HCT116 (cell line): ENCODE results near the gene PRR29. TPM values are rescaled to one million over a fixed set of nuclear protein-coding genes. Genes with fewer than 3 reads are reported as not detected.

Experiments used
- ATAC-seq: fragments of 200-7000 bp; cut with Tn5 transposase; 2 replicates; pipeline ENCODE4 v1.9.1; 2020; ENCODE audit warnings: mild to moderate bottlenecking, moderate library complexity
- BruUV-seq: library from RNA; stranded (reverse); fragments of 400-500 nt; replicated peaks from 2 replicates; lab custom pipeline; 2021; lab: Mats Ljungman, UMichigan
- CTCF ChIA-PET: fragments of 300-600 bp; sonication (Branson Sonifier 250); formaldehyde crosslinking; loops from one replicate; lab custom pipeline; 2021; ENCODE audit warnings: antibody characterized with exemption; lab: Charles Lee
- POLR2A ChIA-PET: fragments of 300-600, 350-600 bp; sonication (Branson Sonifier 250); formaldehyde crosslinking; loops from one replicate; lab custom pipeline; 2021; ENCODE audit warnings: antibody characterized with exemption; lab: Charles Lee
- RAD21 ChIA-PET, 2 experiments: fragments of 300-600 bp; sonication (Branson Sonifier 250); formaldehyde crosslinking; loops; one replicate each; lab custom pipeline; 2023; ENCODE audit warnings: low total read pairs in 2 of 2; ENCODE audit not compliant: uncharacterized antibody in 2 of 2, unreplicated experiment in 2 of 2, low non-redundant PET in 1 of 2; lab: Charles Lee
- DNase-seq: peaks from one replicate; pipeline ENCODE4 v3.0.0-alpha.2; 2010; ENCODE audit warnings: low read depth, low spot score
- H2AFZ ChIP-seq: fragments of 200-600 bp; shearing (Covaris generic), sonication (generic); 2 replicates; pipeline ENCODE4 v1.6.1; 2017; ENCODE audit warnings: low read depth, mixed run types, mixed read lengths, antibody characterized with exemption, low read length; ENCODE audit not compliant: poor library complexity, severe bottlenecking
- H3K27ac ChIP-seq: 2 replicates; pipeline ENCODE4 v1.5.1; 2012; ENCODE audit warnings: low read depth, low read length
- H3K27me3 ChIP-seq: fragments of 200-600 bp; sonication (generic); 2 replicates; pipeline ENCODE4 v1.6.1; 2016; ENCODE audit warnings: mixed run types, low read length, mixed read lengths; ENCODE audit not compliant: insufficient read depth
- H3K36me3 ChIP-seq, 2 experiments: fragments of 200-500 bp in 1 of 2; fragments of 200-600 bp in 1 of 2; sonication (Bioruptor generic) in 1 of 2; sonication (generic) in 1 of 2; 2 replicates each; pipeline versions ENCODE4 v1.5.1 to v1.6.1; 2014 to 2016; ENCODE audit warnings: low read length in 2 of 2, inconsistent platforms in 1 of 2, mixed read lengths in 1 of 2, mixed run types in 1 of 2; ENCODE audit not compliant: insufficient read depth in 2 of 2, control insufficient read depth in 1 of 2
- H3K4me1 ChIP-seq, 2 experiments: fragments of 200-600 bp in 1 of 2; sonication (generic) in 1 of 2; 2 replicates each; pipeline versions ENCODE4 v1.5.1 to v1.6.1; 2012 to 2017; ENCODE audit warnings: low read length in 2 of 2, inconsistent platforms in 1 of 2, mild to moderate bottlenecking in 1 of 2, mixed read lengths in 1 of 2, mixed run types in 1 of 2, moderate library complexity in 1 of 2; ENCODE audit not compliant: insufficient read depth in 2 of 2, control insufficient read depth in 1 of 2
- H3K4me2 ChIP-seq: fragments of 200-600 bp; sonication (generic); 2 replicates; pipeline ENCODE4 v1.6.1; 2017; ENCODE audit warnings: mixed run types, low read length, mixed read lengths
- H3K4me3 ChIP-seq, 2 experiments: fragments of 200-600 bp in 1 of 2; sonication (generic) in 1 of 2; replicated peaks in 1 of 2; 2 replicates each; pipeline ENCODE4 v1.5.1; 2011 to 2016; ENCODE audit warnings: low read length in 2 of 2, control low read depth in 1 of 2, low read depth in 1 of 2, mild to moderate bottlenecking in 1 of 2, mixed read lengths in 1 of 2, mixed run types in 1 of 2
- H3K79me2 ChIP-seq: fragments of 200-600 bp; sonication (generic); 2 replicates; pipeline ENCODE4 v1.6.1; 2017; ENCODE audit warnings: mild to moderate bottlenecking, mixed run types, low read length, moderate library complexity, mixed read lengths; ENCODE audit not compliant: insufficient read depth
- H3K9ac ChIP-seq: fragments of 200-600 bp; sonication (generic); 2 replicates; pipeline ENCODE4 v1.6.1; 2016; ENCODE audit warnings: low read length, mixed read lengths
- H3K9me2 ChIP-seq: fragments of 200-600 bp; sonication (generic), shearing (Covaris generic); 2 replicates; pipeline ENCODE4 v1.6.1; 2017; ENCODE audit warnings: mixed run types, mild to moderate bottlenecking, moderate library complexity; ENCODE audit not compliant: insufficient read depth
- H3K9me3 ChIP-seq, 2 experiments: fragments of 200-500 bp in 1 of 2; fragments of 200-600 bp in 1 of 2; sonication (Bioruptor generic) in 1 of 2; sonication (generic) in 1 of 2; 2 replicates each; pipeline ENCODE4 v1.6.1; 2014 to 2017; ENCODE audit warnings: low read length in 2 of 2, mixed read lengths in 2 of 2, inconsistent platforms in 1 of 2, low read depth in 1 of 2, mild to moderate bottlenecking in 1 of 2, mixed run types in 1 of 2, moderate library complexity in 1 of 2; ENCODE audit not compliant: control insufficient read depth in 1 of 2, insufficient read depth in 1 of 2
- H4K20me1 ChIP-seq: fragments of 200-600 bp; sonication (generic), shearing (Covaris generic); 2 replicates; pipeline ENCODE4 v1.6.1; 2017; ENCODE audit warnings: mixed run types, mild to moderate bottlenecking, moderate library complexity; ENCODE audit not compliant: insufficient read depth
- ATF3 ChIP-seq: IDR thresholded peaks from 2 replicates; pipeline ENCODE4 v1.6.1; 2012
- CEBPB ChIP-seq: IDR thresholded peaks from 2 replicates; pipeline ENCODE4 v1.6.1; 2012; ENCODE audit warnings: low read depth
- EGR1 ChIP-seq: IDR thresholded peaks from 2 replicates; pipeline ENCODE4 v1.6.1; 2012; ENCODE audit warnings: low read depth
- FOSL1 ChIP-seq: IDR thresholded peaks from 2 replicates; pipeline ENCODE4 v1.6.1; 2012; ENCODE audit warnings: low read depth
- JUND ChIP-seq: IDR thresholded peaks from 2 replicates; pipeline ENCODE4 v1.6.1; 2012
- POLR2AphosphoS5 ChIP-seq: IDR thresholded peaks from 2 replicates; pipeline ENCODE4 v1.6.1; 2011; ENCODE audit warnings: mild to moderate bottlenecking, low read depth, low read length, moderate library complexity
- SIN3A ChIP-seq: IDR thresholded peaks from 2 replicates; pipeline ENCODE4 v1.6.1; 2012; ENCODE audit warnings: low read depth
- SRF ChIP-seq: IDR thresholded peaks from 2 replicates; pipeline ENCODE4 v1.6.1; 2012; ENCODE audit warnings: low read depth
- ZFX ChIP-seq: fragments of 450-650 bp; IDR thresholded peaks from 2 replicates; pipeline ENCODE4 v1.6.1; 2017
- intact Hi-C: fragments of 100-400 bp; cut with micrococcal nuclease; formaldehyde crosslinking; loops from 2 replicates; pipeline ENCODE4 v1.10.0; 2022
- total RNA-seq: library from RNA; stranded (reverse); gene quantifications from one replicate; pipeline ENCODE4 v1.2.1, GENCODE V29; 2021; ENCODE audit not compliant: unreplicated experiment
- TF ChIP-seq, protein P1 (sequence below): IDR thresholded peaks from 2 replicates; pipeline ENCODE4 v1.6.1; 2012; ENCODE audit warnings: low read depth

The PRR29 gene
- total RNA-seq, 1 experiment from 2014 or later, result not detected

GRCh38 chr17:64037802-64038201 lies 39.7 kb downstream of the PRR29 start (continued):
- TF ChIP-seq, protein P1, sequence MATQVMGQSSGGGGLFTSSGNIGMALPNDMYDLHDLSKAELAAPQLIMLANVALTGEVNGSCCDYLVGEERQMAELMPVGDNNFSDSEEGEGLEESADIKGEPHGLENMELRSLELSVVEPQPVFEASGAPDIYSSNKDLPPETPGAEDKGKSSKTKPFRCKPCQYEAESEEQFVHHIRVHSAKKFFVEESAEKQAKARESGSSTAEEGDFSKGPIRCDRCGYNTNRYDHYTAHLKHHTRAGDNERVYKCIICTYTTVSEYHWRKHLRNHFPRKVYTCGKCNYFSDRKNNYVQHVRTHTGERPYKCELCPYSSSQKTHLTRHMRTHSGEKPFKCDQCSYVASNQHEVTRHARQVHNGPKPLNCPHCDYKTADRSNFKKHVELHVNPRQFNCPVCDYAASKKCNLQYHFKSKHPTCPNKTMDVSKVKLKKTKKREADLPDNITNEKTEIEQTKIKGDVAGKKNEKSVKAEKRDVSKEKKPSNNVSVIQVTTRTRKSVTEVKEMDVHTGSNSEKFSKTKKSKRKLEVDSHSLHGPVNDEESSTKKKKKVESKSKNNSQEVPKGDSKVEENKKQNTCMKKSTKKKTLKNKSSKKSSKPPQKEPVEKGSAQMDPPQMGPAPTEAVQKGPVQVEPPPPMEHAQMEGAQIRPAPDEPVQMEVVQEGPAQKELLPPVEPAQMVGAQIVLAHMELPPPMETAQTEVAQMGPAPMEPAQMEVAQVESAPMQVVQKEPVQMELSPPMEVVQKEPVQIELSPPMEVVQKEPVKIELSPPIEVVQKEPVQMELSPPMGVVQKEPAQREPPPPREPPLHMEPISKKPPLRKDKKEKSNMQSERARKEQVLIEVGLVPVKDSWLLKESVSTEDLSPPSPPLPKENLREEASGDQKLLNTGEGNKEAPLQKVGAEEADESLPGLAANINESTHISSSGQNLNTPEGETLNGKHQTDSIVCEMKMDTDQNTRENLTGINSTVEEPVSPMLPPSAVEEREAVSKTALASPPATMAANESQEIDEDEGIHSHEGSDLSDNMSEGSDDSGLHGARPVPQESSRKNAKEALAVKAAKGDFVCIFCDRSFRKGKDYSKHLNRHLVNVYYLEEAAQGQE, result no peak
- no peak for TF ChIP-seq JUND
- TF ChIP-seq FOSL1, result no peak

DNA sequence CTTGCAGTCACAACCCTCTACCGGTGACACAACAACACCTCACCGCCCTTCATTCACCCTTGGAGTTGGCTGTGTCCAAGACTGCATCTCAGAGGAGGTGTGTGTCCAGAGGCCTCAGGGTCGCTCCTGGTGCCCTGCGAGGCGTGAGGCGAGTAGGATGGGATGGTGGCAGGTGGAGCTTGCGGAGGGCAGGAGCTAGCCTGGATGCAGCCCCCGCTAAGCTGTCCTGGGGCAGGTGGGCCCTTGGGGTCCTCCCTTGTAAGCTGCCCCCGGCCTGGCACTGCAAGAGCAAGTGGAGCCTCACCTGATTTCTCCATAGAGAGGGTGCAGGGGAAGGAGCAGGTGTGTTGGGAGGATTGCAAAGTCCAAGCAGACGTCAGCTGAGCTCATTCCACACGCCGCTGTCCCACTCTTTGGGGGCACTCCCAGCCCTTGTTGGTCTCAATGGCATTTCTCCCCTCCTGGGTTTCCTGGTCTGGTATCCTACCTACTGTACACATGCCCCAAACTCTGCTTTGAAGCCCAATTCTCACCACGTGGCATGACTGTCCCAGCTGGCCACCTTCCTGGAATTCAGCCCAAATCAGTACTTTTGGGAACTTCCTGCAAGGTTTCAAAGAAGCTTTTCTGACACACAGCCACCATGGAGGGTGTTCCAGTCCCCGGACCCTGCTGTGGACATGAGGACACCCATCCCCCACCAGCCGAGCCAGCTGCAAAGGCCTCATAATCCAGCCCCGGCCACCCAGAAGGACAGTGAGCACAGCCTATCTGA lies 40.4 kb downstream of the PRR29 start:
- TF ChIP-seq, protein P1, result no peak
- TF ChIP-seq SRF, result no peak
- no peak for TF ChIP-seq SIN3A
- TF ChIP-seq POLR2AphosphoS5, result no peak
- no peak for TF ChIP-seq CEBPB
- TF ChIP-seq EGR1, result no peak
- TF ChIP-seq ZFX, result no peak
- no peak for TF ChIP-seq ATF3
- TF ChIP-seq, all 23 proteins: peak for 0
- no peak overlapping the region for H2AFZ ChIP-seq
- ChIA-PET POLR2A (no interaction called here), RAD21 (no interaction called here), CTCF (interaction anchor here (1.6 to 2.1 kb wide), 4 partner anchors 10 to 119 kb away, joined by 5 to 7 read pairs (median 6); no protein-coding TSS in a partner anchor)
- BruUV-seq, result no TSS peak
- no peaks in the 10 kb centered on the region for H3K27me3 ChIP-seq
- no peak overlapping the region for H3K4me2 ChIP-seq
- H3K9ac ChIP-seq, result no peak overlapping the region
- H3K36me3 ChIP-seq, result 0 out of 4 replicates have a peak, but pooled peaks cover 0 to 2% of the 10 kb centered on the region in 2 experiments
- no peak overlapping the region for H3K4me3 ChIP-seq
- intact Hi-C loops, result no loop called here
- ATAC-seq (no peak), DNase-seq (no peak)
- H4K20me1 ChIP-seq, result no peaks in the 10 kb centered on the region
- no peaks in the 10 kb centered on the region for H3K79me2 ChIP-seq
- H3K9me3 ChIP-seq, result no peaks in the 10 kb centered on the region
- H3K9me2 ChIP-seq, result no peaks in the 10 kb centered on the region
- no peak overlapping the region for H3K27ac ChIP-seq
- peaks cover 0 to 6% of the 10 kb centered on the region in 2 experiments; a peak in 1 of 4 replicates for H3K4me1 ChIP-seq
